Measurements from ENCODE around the gene KRTAP9-3.
"Not testable (repeated sequence)": the region's sequence is repeated elsewhere in the genome, so short reads cannot be mapped to it uniquely, and the experiment has no call there.

The KRTAP9-3 gene

DNA sequence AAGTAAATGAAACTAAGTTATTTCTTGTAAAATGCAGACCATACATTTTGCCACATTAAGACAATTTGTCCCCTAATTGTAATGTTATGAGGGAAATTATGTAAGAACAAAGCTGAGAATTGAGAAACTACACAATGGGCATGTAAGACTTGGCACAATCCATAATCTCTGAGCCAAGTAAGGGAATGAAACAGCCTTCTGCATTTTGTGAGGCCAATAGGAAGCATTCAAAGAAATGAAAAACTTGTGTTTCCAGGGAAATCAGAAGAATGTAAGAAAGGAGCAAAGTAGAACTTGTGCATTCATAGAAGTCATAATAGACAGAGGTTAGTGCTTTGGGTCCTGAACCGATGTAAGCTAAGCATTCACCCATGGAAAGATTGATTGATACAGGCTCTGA lies 19.0 kb downstream of the KRTAP9-3 start:
- DNase-seq (ENCODE audit: low read depth) = no peak

DNA sequence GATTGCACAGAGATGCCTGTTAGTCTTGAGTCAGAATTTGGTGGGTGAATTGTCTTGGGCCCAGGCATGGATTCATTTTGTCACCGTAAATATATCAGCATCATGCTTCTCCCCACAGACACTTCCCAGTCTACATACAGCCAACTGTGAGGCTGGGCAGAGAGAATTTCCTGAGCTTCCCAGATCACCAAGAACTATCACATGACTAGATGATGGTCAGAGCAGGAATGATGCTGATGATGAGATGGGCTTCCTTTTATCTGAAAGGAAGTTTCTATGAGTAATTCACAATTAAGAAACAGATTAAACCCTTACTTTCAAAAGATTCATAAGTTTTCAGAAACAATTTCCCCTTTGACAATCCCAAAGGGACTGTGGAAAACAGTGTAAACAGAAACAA lies 22.6 kb downstream of the KRTAP9-3 start:
- no peak for DNase-seq (ENCODE audit: low read depth)

DNA sequence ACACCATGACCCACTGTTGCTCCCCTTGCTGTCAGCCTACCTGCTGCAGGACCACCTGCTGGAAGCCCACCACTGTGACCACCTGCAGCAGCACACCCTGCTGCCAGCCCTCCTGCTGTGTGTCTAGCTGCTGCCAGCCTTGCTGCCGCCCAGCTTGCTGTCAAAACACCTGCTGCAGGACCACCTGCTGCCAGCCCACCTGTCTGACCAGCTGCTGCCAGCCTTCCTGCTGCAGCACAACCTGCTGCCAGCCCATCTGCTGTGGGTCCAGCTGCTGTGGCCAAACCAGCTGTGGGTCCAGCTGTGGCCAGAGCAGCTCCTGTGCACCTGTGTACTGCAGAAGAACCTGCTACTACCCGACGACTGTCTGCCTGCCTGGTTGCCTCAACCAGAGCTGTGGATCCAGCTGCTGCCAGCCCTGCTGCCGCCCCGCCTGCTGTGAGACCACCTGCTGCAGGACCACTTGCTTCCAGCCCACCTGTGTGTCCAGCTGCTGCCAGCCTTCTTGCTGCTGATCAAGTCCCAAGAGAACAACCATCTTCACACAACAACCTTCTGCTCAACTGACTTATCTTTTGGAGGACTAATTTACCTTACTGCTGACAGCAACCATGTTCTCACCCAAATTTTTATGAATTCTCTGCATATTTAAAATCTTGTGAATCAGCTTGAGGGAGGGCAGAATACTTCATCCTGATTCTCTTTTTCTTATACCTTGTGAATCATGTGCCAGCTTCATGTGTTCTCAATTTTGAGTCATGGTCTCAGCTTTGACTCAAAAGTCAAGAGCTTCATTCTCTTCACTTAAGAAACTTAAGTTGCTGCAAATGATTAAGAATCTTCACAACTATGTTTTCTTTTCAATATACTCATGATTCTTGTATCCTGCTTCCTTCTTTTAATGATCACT lies 23.4 kb downstream of the KRTAP9-3 start, which contains the start of gene KRTAP9-9:
TSS of gene KRTAP9-9 (plus strand) at position 4 of the 910 bp plus-strand sequence.
- DNase-seq (ENCODE audit: low read depth) = not testable (repeated sequence)

DNA sequence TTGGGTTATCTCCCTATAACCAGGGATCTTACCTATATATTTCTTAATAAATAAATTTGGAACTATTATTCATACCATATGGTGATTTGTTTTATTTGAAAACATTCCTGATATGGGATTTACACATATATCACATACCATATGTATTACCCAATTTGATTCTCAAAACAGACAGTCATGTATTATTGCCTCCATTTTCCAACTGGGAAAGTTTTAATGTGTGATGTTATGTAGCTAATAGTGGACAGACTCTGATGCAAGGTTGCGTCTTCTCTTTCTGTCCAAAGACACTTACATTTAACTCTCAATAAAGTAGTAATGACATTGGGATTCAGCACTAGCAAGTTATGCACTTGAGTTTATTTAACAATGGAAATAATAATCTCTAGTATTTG lies 24.0 kb downstream of the KRTAP9-3 start:
- DNase-seq (ENCODE audit: low read depth) = no peak

DNA sequence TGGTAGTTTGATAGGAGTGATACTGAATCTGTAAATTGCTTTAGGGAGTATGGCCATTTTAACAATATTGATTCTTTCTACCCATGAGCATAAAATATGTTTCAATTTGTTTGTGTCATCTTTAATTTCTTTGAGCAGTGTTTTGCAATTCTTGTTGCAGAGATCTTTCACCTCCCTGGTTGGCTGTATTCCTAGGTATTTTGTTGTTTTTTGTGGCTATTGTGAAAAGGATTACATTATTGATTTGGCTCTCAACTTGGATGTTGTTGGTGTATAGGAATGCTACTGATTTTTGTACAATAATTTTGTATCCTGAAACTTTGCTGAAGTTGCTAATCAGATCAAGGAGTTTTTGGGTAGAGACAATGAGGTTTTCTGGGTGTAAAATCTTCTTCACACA lies 26.2 kb downstream of the KRTAP9-3 start:
- DNase-seq (ENCODE audit: low read depth) = no peak

DNA sequence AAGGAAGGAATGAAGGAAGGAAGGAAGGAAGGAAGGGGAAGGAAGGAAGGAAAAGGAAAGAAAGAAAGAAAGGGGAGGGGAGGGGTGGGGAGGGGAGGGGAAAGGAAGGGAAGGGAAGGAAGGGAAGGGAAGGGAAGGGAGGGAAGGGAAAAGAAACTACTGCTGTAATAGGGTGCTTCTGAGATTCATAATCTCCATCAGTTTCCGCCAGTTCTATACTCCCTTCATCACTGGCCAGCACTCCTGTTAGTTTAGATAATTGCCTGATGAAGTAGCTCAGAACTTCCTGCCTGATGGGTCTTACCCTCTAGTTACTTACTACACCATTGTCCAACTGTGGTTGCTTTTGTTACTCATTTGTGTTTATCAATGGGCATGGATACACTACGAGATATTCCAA lies 31.0 kb downstream of the KRTAP9-3 start:
- no peak for DNase-seq (ENCODE audit: low read depth)

DNA sequence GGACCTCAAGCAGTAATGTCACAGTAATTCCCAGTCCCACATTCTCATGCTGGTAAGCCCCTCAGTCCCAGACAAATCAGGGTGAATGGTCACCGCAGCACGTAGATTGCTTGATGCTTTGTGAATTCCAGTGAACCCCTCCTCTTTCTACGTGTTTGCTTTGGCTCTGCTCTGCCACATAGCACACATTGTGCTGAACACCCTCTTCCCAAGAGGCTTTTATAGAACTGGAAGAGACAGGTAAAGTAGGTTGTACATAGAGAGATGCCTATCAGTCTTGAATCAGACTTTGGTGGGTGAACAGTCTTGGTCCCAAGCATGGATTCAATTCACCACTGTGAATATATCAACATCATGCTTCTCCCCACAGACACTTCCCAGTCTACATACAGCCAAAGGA lies 32.4 kb downstream of the KRTAP9-3 start:
- DNase-seq (ENCODE audit: low read depth) = no peak

DNA sequence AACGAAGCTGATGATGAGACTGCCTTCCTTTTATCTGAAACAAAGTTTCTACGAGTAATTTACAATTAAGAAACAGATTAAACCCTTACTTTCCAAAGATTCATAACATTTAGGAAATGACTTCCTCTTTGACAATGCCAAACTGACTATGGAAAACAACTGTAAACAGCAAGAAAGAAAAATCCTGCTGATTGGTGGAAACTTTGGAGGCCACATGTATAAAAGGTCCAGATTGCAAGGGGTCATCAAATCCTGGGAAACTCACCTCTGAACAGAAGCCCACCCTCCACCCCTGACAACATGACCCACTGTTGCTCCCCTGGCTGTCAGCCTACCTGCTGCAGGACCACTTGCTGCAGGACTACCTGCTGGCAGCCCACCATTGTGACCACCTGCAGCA lies 32.8 kb downstream of the KRTAP9-3 start, which contains the start of gene KRTAP9-6:
TSS of gene KRTAP9-6 (plus strand) at position 301 of the 400 bp plus-strand sequence. CDS start at position 301, 0 bp downstream.
- no peak for DNase-seq (ENCODE audit: low read depth)

DNA sequence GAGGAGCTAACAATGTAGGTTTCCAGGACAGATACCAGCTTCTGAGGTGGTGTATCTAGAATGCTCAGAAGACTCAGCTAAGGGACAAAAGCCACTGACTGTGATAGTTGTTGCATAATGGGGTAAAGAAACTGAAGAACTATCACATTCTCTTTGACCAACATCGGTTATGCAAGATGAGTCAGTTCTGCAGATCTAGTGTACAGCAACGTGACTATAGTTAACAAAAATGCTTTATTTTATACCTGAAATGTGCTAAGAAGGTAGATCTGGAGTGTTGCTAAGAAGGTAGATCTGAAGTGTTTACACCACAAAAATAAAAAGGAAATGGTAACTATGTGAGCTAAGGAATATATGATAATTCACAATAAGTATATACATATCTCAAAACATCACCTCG lies 35.5 kb downstream of the KRTAP9-3 start:
- DNase-seq (ENCODE audit: low read depth) = no peak

DNA sequence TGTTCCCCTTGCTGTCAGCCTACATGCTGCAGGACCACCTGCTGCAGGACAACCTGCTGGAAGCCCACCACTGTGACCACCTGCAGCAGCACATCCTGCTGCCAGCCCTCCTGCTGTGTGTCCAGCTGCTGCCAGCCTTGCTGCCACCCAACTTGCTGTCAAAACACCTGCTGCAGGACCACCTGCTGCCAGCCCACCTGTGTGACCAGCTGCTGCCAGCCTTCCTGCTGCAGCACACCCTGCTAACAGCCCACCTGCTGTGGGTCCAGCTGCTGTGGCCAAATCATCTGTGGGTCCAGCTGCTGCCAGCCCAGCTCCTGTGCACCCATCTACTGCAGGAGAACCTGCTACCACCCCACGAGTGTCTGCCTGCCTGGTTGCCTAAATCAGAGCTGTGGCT lies 39.1 kb downstream of the KRTAP9-3 start:
- not testable (repeated sequence) for DNase-seq (ENCODE audit: low read depth)

DNA sequence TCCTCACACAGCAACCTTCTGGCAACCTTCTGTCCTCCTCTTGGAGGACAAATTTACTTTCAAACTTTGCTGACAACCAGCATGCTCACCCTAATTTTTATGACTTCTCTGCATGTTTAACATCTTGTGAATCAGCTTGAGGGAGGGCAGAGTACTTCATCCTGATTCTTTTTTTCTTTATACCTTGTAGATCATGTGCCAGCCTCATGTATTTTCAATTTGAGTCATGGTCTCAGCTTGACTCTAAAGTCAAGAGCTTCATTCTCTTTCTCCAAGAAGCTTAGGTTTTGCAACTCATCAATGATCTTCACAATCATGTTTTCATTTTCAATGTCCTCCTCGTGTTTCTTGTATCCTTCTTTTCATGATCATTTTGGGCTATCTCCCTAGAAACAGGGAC lies 39.6 kb downstream of the KRTAP9-3 start:
- no peak for DNase-seq (ENCODE audit: low read depth)

DNA sequence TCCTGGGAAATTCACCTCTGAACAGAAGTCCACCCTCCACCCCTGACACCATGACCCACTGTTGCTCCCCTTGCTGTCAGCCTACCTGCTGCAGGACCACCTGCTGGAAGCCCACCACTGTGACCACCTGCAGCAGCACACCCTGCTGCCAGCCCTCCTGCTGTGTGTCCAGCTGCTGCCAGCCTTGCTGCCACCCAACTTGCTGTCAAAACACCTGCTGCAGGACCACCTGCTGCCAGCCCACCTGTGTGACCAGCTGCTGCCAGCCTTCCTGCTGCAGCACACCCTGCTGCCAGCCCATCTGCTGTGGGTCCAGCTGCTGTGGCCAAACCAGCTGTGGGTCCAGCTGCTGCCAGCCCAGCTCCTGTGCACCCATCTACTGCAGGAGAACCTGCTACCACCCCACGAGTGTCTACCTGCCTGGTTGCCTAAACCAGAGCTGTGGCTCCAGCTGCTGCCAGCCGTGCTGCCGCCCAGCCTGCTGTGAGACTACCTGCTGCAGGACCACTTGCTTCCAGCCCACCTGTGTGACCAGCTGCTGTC lies 43.5 kb downstream of the KRTAP9-3 start, which contains the start of gene KRTAP9-7:
TSS of gene KRTAP9-7 (plus strand) at position 51 of the 543 bp plus-strand sequence. CDS start at position 51, 0 bp downstream.
- DNase-seq (ENCODE audit: low read depth) = not testable (repeated sequence)

DNA sequence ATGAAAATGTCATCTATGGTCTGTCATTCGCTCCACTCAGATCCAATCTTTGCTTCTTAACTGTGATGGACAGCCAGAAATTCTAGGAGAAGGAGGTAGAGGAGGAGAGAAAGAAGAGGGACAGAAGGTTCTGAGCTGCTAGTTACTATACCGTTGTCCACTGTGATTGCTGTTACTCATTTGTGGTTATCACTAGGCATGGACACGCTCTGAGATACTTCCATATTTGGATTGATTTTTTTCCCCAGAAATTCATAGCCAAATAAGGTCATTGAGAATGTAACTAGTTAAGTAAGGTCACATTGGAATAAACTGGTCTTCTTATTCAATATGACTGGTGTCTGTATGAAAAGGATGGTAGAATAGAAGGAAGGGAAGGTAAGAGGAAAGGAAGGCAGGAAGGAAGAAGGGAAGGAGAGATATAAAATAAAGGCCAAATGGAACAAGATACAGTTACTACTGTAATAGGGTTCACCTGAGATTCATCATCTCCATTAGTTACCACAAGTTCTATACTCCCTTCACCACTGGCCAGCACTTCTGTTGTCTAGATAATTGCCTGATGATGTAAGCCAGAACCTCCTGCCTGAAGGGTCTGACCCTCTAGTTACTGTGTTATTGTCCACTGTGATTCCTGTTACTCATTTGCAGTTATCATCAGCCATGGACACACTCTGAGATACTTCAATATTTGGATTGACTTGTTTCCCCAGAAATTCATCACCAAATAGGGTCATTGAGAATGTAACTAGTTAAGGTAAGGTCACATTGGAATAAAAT lies 46.1 kb downstream of the KRTAP9-3 start:
- DNase-seq (ENCODE audit: low read depth) = no peak
